Loucy (cell line): Measurements from ENCODE around the gene DGAT2.

Source experiments
- H2AFZ ChIP-seq: fragments of 200-600 bp; sonication (generic); 2 replicates; pipeline ENCODE4 v1.6.0; 2016; ENCODE audit warnings: antibody characterized with exemption, mild to moderate bottlenecking, low read length, moderate library complexity
- H3F3A ChIP-seq: fragments of 200-600 bp; 2 replicates; pipeline ENCODE4 v1.6.0; 2016; ENCODE audit warnings: antibody characterized with exemption, low read depth, mild to moderate bottlenecking
- H3K27me3 ChIP-seq: fragments of 200-600 bp; sonication (generic); 2 replicates; pipeline ENCODE4 v1.6.1; 2014; ENCODE audit warnings: low read length, mild to moderate bottlenecking; ENCODE audit not compliant: insufficient read depth, poor library complexity, severe bottlenecking
- H3K36me3 ChIP-seq: fragments of 200-600 bp; sonication (generic); 2 replicates; pipeline ENCODE4 v1.6.1; 2016; ENCODE audit warnings: low read length; ENCODE audit not compliant: insufficient read depth
- H3K4me1 ChIP-seq: fragments of 200-600 bp; sonication (generic); 2 replicates; pipeline ENCODE4 v1.5.1; 2014; ENCODE audit warnings: low read length, mild to moderate bottlenecking; ENCODE audit not compliant: insufficient read depth, poor library complexity, severe bottlenecking
- H3K4me2 ChIP-seq: fragments of 200-600 bp; sonication (generic); 2 replicates; pipeline ENCODE4 v1.6.0; 2014; ENCODE audit warnings: antibody characterized with exemption, low read length, low read depth, mild to moderate bottlenecking; ENCODE audit not compliant: poor library complexity, severe bottlenecking
- H3K4me3 ChIP-seq: fragments of 200-600 bp; sonication (generic); 2 replicates; pipeline ENCODE4 v1.5.1; 2014; ENCODE audit warnings: low read length, mild to moderate bottlenecking, mixed read lengths; ENCODE audit not compliant: poor library complexity, severe bottlenecking
- H3K79me2 ChIP-seq: fragments of 200-600 bp; sonication (generic); 2 replicates; pipeline ENCODE4 v1.6.1; 2014; ENCODE audit warnings: low read length; ENCODE audit not compliant: insufficient read depth
- H3K9ac ChIP-seq: fragments of 200-600 bp; sonication (generic); 2 replicates; pipeline ENCODE4 v1.6.0; 2014; ENCODE audit warnings: mild to moderate bottlenecking, low read depth, low read length, moderate library complexity; ENCODE audit not compliant: poor library complexity, severe bottlenecking
- H3K9me2 ChIP-seq: fragments of 200-600 bp; sonication (generic); replicated peaks from 2 replicates; pipeline ENCODE4 v1.6.1; 2016; ENCODE audit warnings: low read depth, low read length, mixed read lengths
- H3K9me3 ChIP-seq: fragments of 200-600 bp; sonication (generic); 2 replicates; pipeline ENCODE4 v1.6.1; 2014; ENCODE audit warnings: mild to moderate bottlenecking, antibody characterized with exemption, low read length, low read depth; ENCODE audit not compliant: insufficient read depth
- H4K20me1 ChIP-seq: fragments of 200-600 bp; sonication (generic); 2 replicates; pipeline ENCODE4 v1.6.0; 2014; ENCODE audit warnings: antibody characterized with exemption, low read length, mild to moderate bottlenecking; ENCODE audit not compliant: insufficient read depth, poor library complexity, severe bottlenecking
- CTCF ChIP-seq: fragments of 200-600 bp; sonication (generic); conservative IDR thresholded peaks from 2 replicates; pipeline ENCODE4 v1.5.1; 2014; ENCODE audit warnings: mild to moderate bottlenecking, antibody characterized with exemption, low read length
- EZH2phosphoT487 ChIP-seq: fragments of 200-600 bp; IDR thresholded peaks from 2 replicates; pipeline ENCODE4 v1.6.1; 2018; ENCODE audit warnings: antibody characterized with exemption, mild to moderate bottlenecking, moderate library complexity, borderline replicate concordance

The DGAT2 gene

GRCh38 chr11:75786101-75786736 lies 17.6 kb downstream of the DGAT2 start:
- no peaks in the 10 kb centered on the region for H3K27me3 ChIP-seq
- no peak overlapping the region for H2AFZ ChIP-seq
- no peaks in the 10 kb centered on the region for H3K36me3 ChIP-seq
- no peaks in the 10 kb centered on the region for H4K20me1 ChIP-seq
- H3K79me2 ChIP-seq, result no peaks in the 10 kb centered on the region
- no peaks in the 10 kb centered on the region for H3K9me2 ChIP-seq
- no peaks in the 10 kb centered on the region for H3K9me3 ChIP-seq
- no peak overlapping the region for H3K4me3 ChIP-seq
- no peak overlapping the region for H3K4me2 ChIP-seq
- no peak for TF ChIP-seq EZH2phosphoT487
- TF ChIP-seq CTCF, result no peak
- no peak overlapping the region for H3K9ac ChIP-seq
- H3F3A ChIP-seq, result no peaks in the 10 kb centered on the region
- H3K4me1 ChIP-seq, result peaks cover 11% of the 10 kb centered on the region

GRCh38 chr11:75789521-75789920 lies 20.9 kb downstream of the DGAT2 start:
- Histone ChIP-seq H3K4me3 (no peak overlapping the region), H3K4me2 (no peak overlapping the region)

GRCh38 chr11:75790986-75791385 lies 22.4 kb downstream of the DGAT2 start:
- no peaks in the 10 kb centered on the region for H3K9me3 ChIP-seq
- H3K4me1 ChIP-seq, result no peaks in the 10 kb centered on the region
- TF ChIP-seq EZH2phosphoT487 (no peak), CTCF (no peak)
- H3K4me2 ChIP-seq, result no peak overlapping the region
- no peaks in the 10 kb centered on the region for H3K9me2 ChIP-seq
- H3K79me2 ChIP-seq, result no peaks in the 10 kb centered on the region
- no peaks in the 10 kb centered on the region for H4K20me1 ChIP-seq
- no peaks in the 10 kb centered on the region for H3K27me3 ChIP-seq
- H3K9ac ChIP-seq, result no peak overlapping the region
- H2AFZ ChIP-seq, result no peak overlapping the region
- no peaks in the 10 kb centered on the region for H3K36me3 ChIP-seq
- no peak overlapping the region for H3K4me3 ChIP-seq
- H3F3A ChIP-seq, result no peaks in the 10 kb centered on the region

More at GRCh38 chr11:75789521-75789920, 20.9 kb downstream of the DGAT2 start:
- no peaks in the 10 kb centered on the region for H3K9me3 ChIP-seq
- TF ChIP-seq EZH2phosphoT487 (no peak), CTCF (no peak)
- H3K9ac ChIP-seq, result no peak overlapping the region
- H3K4me1 ChIP-seq, result no peaks in the 10 kb centered on the region
- no peak overlapping the region for H2AFZ ChIP-seq
- no peaks in the 10 kb centered on the region for H3F3A ChIP-seq
- no peaks in the 10 kb centered on the region for H3K9me2 ChIP-seq
- H3K27me3 ChIP-seq, result no peaks in the 10 kb centered on the region
- no peaks in the 10 kb centered on the region for H3K36me3 ChIP-seq
- H4K20me1 ChIP-seq, result no peaks in the 10 kb centered on the region
- no peaks in the 10 kb centered on the region for H3K79me2 ChIP-seq
